ENCODE measurements around the gene NKX6-2.

NKX6-2 gene

DNA sequence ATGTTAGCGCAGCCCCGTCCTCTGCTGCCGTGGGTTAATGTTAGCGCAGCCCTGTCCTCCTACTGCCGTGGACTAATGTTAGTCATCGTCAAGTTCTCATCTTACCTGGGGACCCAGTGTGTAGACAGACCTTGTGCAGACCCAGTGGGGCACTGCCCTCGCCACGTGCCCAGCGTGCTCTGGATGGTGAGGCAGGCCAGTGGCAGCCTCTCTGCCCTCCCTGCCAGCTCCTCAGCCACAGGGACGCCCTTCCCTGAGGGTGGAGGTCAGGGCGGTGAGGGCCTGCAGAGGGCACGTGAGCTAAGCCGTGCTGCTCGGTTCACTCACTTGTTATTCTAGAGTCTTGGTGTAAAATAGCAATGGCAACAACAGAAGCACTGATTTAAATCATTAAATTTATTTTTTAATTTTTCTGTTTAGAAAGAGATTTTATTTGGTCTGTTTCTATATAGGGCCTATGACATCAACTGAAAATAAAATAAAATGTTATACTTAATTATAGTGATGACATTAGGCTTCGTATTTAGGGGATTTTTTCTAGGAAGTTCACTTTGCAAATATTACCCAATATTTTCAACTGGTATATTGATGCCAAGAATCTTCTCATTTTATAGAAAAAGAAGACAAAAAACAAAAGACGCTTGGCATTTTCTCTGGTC lies 48.4 kb downstream of the NKX6-2 start:
- DNase-seq (ENCODE audit: low read depth in 2 of 2), result no peak

DNA sequence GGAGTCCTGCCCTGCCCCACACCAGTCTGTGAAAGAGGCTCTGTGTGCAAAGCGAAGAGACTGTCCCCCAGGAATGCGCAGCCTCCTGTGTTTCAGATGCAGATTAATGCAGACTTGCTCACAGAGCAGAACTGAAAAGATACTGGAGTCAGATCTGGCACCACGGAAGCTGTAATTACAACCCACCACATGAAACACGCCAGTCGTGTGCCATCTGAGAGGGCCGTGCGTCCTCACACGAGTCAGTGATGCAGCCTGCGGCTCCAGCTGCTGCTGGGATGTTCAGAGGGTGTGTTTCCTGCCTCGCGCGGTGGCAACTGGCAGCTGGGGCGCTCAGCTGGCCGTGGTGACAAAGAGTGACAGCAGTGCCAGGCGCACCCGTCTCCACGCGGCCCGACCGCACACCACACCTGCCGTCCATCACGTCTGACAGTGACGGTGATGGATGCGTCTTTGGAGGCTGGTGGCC lies 50.0 kb downstream of the NKX6-2 start:
- no peak for DNase-seq (ENCODE audit: low read depth in 2 of 2)

DNA sequence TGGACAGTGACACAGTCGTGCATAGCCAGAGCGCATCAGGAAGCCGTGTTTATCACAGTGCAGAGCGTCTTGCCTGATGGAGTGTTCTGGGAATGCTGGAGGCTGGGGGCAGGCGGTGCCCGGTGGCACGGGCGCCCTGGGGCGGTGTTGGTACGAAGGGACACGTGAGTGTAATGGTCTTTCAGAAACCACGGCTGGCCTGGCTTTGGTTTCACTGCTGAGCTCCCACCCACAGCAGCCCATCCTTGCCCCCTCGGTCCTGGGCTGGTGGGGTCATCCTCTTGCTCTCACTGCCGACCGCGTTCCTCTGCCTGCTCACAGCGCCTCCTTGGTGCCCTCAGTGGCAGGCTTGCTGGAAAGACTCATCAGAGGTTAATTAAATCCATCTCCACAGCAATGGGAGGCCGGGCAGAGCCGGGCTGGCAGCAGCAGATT lies 50.6 kb downstream of the NKX6-2 start:
- no peak for DNase-seq (ENCODE audit: low read depth in 2 of 2)

DNA sequence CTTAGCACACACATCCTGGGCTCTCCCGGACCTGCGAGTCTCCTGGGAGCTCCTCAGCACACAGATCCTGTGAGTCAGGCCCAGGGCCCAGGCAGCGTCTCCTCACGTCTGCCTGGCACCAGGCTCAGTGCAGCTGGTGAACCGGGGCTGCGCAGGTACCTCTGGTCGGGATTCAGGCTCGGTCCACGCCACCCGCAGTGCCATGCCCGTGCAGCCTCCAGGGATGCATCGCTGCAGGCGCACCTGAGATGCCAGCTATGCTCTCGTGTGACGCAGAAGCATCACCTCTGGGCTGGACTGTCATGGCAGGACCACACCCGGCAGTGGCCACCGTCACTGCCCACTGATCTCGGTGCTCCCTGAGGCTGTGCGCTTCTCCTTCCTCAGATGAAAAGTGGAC lies 52.0 kb downstream of the NKX6-2 start:
- no peak for DNase-seq (ENCODE audit: low read depth in 2 of 2)
